SU-DHL-6 (cell line): ENCODE data around the gene IGFBPL1.

Experiments used
- H2AFZ ChIP-seq: fragments of 200-600 bp; sonication (generic); 2 replicates; pipeline ENCODE4 v1.6.1; 2014; ENCODE audit warnings: low read depth, mild to moderate bottlenecking, moderate library complexity, mixed read lengths, antibody characterized with exemption, low read length; ENCODE audit not compliant: severe bottlenecking
- H3F3A ChIP-seq: fragments of 200-600 bp; shearing (Covaris generic); 2 replicates; pipeline ENCODE4 v1.6.0; 2016; ENCODE audit warnings: antibody characterized with exemption, mild to moderate bottlenecking; ENCODE audit not compliant: insufficient read depth
- H3K27ac ChIP-seq: fragments of 200-600 bp; sonication (generic); 2 replicates; pipeline ENCODE4 v1.5.1; 2016; ENCODE audit warnings: low read depth, mild to moderate bottlenecking, low read length, moderate library complexity, mixed read lengths
- H3K27me3 ChIP-seq: fragments of 200-600 bp; sonication (generic), shearing (Covaris generic); 2 replicates; pipeline ENCODE4 v1.6.0; 2014; ENCODE audit warnings: mild to moderate bottlenecking, low read length
- H3K36me3 ChIP-seq: fragments of 200-600 bp; sonication (generic); 2 replicates; pipeline ENCODE4 v1.6.1; 2014; ENCODE audit warnings: mild to moderate bottlenecking, low read length, mixed read lengths
- H3K4me2 ChIP-seq: fragments of 300-600, 200-600 bp; shearing (Covaris generic), sonication (generic); 2 replicates; pipeline ENCODE4 v1.6.0; 2014; ENCODE audit warnings: low read length, low read depth, mild to moderate bottlenecking; ENCODE audit not compliant: poor library complexity, severe bottlenecking
- H3K4me3 ChIP-seq: fragments of 200-600 bp; sonication (generic); 2 replicates; pipeline ENCODE4 v1.5.1; 2014; ENCODE audit warnings: antibody characterized with exemption, low read length, mild to moderate bottlenecking, mixed read lengths; ENCODE audit not compliant: insufficient read depth, poor library complexity, severe bottlenecking
- H3K79me2 ChIP-seq: fragments of 200-600 bp; sonication (generic); 2 replicates; pipeline ENCODE4 v1.6.1; 2014; ENCODE audit warnings: mild to moderate bottlenecking, low read length, moderate library complexity; ENCODE audit not compliant: insufficient read depth
- H3K9ac ChIP-seq: fragments of 200-600 bp; sonication (generic); 2 replicates; pipeline ENCODE4 v1.7.0; 2014; ENCODE audit warnings: mild to moderate bottlenecking, low read length
- H3K9me2 ChIP-seq: fragments of 200-600 bp; sonication (generic); replicated peaks from 2 replicates; pipeline ENCODE4 v1.6.1; 2014; ENCODE audit warnings: low read length; ENCODE audit not compliant: insufficient read depth
- H3K9me3 ChIP-seq: fragments of 200-600 bp; sonication (generic); 2 replicates; pipeline ENCODE4 v1.6.1; 2014; ENCODE audit warnings: low read length, mixed read lengths; ENCODE audit not compliant: insufficient read depth
- H4K20me1 ChIP-seq: fragments of 200-600 bp; sonication (generic); 2 replicates; pipeline ENCODE4 v1.6.1; 2014; ENCODE audit warnings: low read depth, mild to moderate bottlenecking, antibody characterized with exemption, low read length, moderate library complexity, mixed read lengths
- CTCF ChIP-seq: fragments of 200-600 bp; sonication (generic); IDR thresholded peaks from one replicate; pipeline ENCODE4 v1.5.1; 2017; ENCODE audit warnings: antibody characterized with exemption, mild to moderate bottlenecking, low read length, moderate library complexity; ENCODE audit not compliant: insufficient read depth, poor library complexity, severe bottlenecking
- EZH2phosphoT487 ChIP-seq: fragments of 200-600 bp; sonication (generic), shearing (Covaris generic); conservative IDR thresholded peaks from 2 replicates; pipeline ENCODE4 v1.6.1; 2018; ENCODE audit warnings: mild to moderate bottlenecking, antibody characterized with exemption, low read length, moderate library complexity, mixed read lengths

Gene IGFBPL1

GRCh38 chr9:38376021-38376670, 48.1 kb downstream of the IGFBPL1 start:
- Histone ChIP-seq H3K27me3 (no peaks in the 10 kb centered on the region), H3K4me3 (no peak overlapping the region), H3K4me2 (no peak overlapping the region), H3K36me3 (no peaks in the 10 kb centered on the region), H4K20me1 (no peaks in the 10 kb centered on the region), H3K9me2 (no peaks in the 10 kb centered on the region), H3K9ac (no peak overlapping the region), H3K9me3 (no peaks in the 10 kb centered on the region), H3K79me2 (no peaks in the 10 kb centered on the region), H3F3A (no peaks in the 10 kb centered on the region), H2AFZ (no peak overlapping the region), H3K27ac (no peak overlapping the region)
- TF ChIP-seq CTCF (no peak), EZH2phosphoT487 (no peak)

GRCh38 chr9:38375572-38375963, 48.7 kb downstream of the IGFBPL1 start:
- Histone ChIP-seq H3K27me3 (no peaks in the 10 kb centered on the region), H3K9me2 (no peaks in the 10 kb centered on the region), H4K20me1 (no peaks in the 10 kb centered on the region), H3K9ac (no peak overlapping the region), H3F3A (no peaks in the 10 kb centered on the region), H3K4me3 (no peak overlapping the region), H2AFZ (no peak overlapping the region), H3K36me3 (no peaks in the 10 kb centered on the region), H3K27ac (no peak overlapping the region), H3K4me2 (no peak overlapping the region), H3K79me2 (no peaks in the 10 kb centered on the region), H3K9me3 (no peaks in the 10 kb centered on the region)
- TF ChIP-seq EZH2phosphoT487, result no peak
- no peak for TF ChIP-seq CTCF

- Histone ChIP-seq H4K20me1 (no peaks in the 10 kb centered on the region), H3K79me2 (no peaks in the 10 kb centered on the region), H3K4me3 (no peak overlapping the region), H2AFZ (no peak overlapping the region), H3K4me2 (no peak overlapping the region), H3K9me3 (no peaks in the 10 kb centered on the region), H3K36me3 (no peaks in the 10 kb centered on the region), H3K27me3 (no peaks in the 10 kb centered on the region), H3K27ac (no peak overlapping the region), H3F3A (no peaks in the 10 kb centered on the region), H3K9me2 (no peaks in the 10 kb centered on the region), H3K9ac (no peak overlapping the region)
- no peak for TF ChIP-seq CTCF
- no peak for TF ChIP-seq EZH2phosphoT487
Observed at GRCh38 chr9:38374847-38375571, 49.2 kb downstream of the IGFBPL1 start.
